ENCODE measurements around the gene MTX1.
"Not testable (repeated sequence)": the region's sequence is repeated elsewhere in the genome, so short reads cannot be mapped to it uniquely, and the experiment has no call there.

DNA sequence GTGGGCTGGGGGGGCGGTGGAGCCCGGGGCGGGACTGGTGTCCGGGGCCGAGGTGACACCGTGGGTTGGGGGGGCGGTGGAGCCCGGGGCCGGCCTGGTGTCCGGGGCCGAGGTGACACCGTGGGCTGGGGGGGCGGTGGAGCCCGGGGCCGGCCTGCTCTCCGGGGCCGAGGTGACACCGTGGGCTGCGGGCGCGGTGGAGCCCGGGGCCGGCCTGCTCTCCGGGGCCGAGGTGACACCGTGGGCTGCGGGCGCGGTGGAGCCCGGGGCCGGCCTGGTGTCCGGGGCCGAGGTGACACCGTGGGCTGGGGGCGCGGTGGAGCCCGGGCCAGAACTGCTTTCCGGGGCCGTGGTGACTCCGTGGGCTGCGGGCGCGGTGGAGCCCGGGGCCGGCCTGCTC is 18.6 kb upstream of the MTX1 start:
- TF ChIP-seq, protein P1, sequence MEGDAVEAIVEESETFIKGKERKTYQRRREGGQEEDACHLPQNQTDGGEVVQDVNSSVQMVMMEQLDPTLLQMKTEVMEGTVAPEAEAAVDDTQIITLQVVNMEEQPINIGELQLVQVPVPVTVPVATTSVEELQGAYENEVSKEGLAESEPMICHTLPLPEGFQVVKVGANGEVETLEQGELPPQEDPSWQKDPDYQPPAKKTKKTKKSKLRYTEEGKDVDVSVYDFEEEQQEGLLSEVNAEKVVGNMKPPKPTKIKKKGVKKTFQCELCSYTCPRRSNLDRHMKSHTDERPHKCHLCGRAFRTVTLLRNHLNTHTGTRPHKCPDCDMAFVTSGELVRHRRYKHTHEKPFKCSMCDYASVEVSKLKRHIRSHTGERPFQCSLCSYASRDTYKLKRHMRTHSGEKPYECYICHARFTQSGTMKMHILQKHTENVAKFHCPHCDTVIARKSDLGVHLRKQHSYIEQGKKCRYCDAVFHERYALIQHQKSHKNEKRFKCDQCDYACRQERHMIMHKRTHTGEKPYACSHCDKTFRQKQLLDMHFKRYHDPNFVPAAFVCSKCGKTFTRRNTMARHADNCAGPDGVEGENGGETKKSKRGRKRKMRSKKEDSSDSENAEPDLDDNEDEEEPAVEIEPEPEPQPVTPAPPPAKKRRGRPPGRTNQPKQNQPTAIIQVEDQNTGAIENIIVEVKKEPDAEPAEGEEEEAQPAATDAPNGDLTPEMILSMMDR (IDR thresholded peaks at IDR 0.05), result not testable (repeated sequence)
- not testable (repeated sequence) for TF ChIP-seq POLR2A (IDR thresholded peaks at IDR 0.05)
